Measurements from ENCODE around the gene SPACDR.

SPACDR gene

DNA sequence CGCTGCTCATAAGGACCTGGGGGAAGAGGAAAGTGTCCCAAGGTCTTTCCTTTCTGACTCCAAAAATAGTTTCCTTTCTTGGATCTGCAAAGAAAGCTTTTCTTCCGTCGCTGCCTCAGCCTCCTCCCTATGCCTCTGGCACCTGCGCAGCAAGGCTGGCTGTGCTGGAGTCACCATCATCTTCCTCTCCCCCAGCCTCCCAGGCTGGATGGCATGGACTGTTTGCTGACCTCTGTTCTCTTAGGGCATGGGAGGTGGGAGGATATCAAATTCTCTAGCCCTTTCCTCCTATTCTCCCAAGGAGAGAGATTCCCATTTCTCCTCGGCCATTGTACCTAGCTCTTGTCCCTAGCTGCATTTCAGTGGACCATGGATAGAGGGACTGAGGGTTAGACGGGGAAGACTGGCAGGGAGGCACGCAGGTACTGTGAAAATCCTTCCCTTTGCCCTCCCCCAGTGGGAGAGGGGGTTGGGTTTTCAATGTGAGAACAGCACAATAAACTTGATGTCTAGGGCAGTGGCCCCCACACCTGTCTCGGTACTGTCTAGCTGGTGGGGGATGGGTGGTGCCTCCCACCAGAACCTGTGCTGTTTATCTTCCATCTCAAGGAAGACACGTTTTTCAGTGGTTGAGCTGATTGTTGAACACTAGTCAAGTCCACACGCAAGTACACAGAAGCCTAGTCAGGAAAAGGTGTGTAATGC, 30.3 kb downstream of the SPACDR start:
- DNase-seq: no peak

DNA sequence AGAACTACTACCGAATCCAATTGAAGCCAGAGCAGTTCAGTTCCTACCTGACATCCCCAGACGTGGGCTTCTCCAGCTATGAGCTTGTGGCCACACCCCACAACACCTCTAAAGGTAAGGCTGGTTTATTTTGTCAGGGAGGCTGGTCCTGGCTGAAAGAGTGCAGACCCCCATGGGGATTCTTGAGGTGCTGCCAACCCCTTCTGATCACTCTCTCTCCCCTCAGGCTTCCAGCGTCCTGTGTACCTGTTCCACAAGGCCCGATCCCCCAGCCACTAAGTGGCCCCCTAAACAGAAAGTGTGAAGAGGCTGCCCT, 30.8 kb downstream of the SPACDR start:
- no peak for DNase-seq

DNA sequence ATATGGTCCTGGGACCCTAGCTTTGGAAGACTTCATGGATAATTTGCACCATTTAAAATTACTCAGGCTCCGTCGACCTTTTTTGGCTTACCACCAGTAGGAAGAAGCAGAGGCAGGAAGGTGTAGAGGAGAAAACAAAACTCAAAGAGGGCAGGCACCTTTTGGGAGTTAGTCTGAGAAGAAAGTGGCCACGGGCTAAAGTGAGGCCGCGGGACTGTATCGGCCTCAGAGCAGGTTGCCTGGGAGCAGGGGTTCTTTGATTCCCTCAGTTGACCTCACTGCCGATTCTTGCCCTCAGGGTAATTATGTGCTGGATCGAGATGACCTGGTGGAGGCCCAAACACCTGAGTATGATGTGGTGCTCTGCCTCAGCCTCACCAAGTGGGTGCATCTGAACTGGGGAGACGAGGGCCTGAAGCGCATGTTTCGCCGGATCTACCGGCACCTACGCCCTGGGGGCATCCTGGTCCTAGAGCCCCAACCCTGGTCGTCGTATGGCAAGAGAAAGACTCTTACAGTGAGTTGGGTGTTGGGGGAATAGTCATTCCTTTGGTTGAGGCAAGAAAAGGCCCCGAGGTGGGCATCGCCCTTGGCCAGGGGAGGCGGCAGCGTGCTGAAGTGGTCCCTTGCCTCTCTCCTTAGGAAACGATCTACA, 31.3 kb downstream of the SPACDR start:
- no peak for DNase-seq

DNA sequence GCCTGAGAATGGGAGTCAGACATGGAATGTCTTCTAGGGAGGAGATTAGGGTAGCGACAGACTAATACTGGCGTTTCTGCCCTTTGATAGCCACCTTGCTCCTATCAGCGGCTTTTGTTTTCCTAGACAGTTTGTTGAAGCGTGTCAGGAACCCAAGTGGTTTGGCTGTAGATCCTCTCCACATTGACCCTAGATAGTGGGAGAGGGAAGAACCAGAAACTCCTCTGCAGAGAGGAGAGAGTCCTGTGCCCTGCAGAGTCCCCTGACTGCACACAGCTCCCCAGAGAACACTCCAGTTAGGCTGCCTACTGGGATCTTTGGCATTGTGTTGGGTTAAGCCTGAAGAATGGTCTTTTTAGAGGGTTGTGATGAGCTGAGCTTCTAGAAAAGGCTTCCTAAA, 32.0 kb downstream of the SPACDR start:
- DNase-seq: no peak

DNA sequence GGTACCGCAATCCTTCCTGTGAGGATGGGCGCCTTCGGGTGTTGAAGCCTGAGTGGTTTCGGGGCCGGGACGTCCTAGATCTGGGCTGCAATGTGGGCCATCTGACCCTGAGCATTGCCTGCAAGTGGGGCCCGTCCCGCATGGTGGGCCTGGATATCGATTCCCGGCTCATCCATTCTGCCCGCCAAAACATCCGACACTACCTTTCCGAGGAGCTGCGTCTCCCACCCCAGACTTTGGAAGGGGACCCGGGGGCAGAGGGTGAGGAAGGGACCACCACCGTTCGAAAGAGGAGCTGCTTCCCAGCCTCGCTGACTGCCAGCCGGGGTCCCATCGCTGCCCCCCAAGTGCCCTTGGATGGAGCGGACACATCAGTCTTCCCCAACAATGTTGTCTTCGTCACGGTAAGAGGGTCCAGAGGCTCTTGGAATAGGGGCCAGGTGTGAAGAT, 32.7 kb downstream of the SPACDR start:
- DNase-seq: no peak

DNA sequence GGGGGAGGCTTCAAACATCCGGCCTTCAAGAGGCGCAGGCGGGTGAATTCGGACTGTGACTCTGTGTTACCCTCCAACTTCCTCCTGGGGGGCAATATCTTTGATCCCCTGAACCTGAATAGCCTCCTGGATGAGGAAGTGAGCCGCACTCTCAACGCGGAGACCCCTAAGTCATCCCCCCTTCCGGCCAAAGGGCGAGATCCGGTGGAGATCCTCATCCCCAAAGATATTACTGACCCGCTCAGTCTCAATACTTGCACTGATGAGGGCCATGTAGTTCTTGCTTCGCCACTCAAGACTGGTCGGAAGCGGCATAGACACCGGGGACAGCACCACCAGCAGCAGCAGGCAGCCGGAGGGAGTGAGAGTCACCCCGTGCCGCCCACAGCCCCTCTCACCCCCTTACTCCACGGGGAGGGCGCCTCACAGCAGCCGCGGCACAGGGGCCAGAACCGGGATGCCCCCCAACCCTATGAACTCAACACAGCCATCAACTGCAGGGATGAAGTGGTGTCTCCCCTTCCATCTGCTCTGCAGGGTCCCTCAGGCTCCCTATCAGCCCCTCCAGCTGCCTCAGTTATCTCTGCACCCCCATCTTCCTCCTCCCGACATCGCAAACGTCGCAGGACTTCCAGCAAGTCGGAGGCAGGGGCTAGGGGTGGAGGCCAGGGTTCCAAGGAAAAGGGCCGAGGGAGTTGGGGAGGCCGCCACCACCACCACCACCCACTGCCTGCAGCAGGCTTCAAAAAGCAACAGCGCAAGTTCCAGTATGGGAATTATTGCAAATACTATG, 33.4 kb downstream of the SPACDR start:
- no peak for DNase-seq

DNA sequence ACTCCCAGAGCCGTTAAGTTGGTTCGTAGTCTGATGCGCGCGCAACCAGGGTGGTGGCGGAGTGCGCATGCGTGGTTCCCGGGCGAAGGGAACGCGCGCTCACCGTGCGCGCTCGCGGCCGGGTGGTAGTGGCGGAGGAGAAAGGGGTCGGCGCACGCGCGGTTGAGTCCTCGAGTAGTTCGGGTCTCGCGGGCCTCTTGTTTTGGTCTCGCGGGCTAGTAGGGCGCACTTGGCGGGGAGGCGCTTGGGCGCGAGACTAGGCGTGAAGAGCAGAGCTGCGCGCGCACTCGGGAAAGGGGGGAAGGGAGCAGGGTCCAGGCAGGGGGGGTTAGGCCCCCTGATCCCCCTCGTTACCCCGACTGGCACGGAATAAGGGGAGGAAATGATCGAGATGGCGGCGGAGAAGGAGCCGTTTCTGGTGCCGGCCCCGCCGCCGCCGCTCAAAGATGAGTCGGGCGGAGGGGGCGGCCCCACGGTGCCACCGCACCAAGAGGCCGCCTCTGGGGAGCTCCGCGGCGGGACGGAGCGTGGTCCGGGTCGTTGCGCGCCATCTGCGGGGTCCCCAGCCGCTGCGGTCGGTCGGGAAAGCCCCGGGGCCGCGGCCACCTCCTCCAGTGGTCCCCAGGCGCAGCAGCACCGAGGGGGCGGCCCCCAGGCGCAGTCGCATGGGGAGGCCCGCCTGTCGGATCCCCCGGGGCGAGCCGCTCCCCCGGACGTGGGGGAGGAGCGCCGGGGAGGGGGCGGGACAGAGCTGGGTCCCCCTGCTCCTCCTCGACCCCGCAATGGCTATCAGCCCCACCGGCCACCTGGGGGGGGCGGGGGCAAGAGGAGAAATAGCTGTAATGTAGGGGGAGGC, 34.2 kb downstream of the SPACDR start, which contains the start of gene MEPCE:
TSS of gene MEPCE (plus strand) at position 195 of the 856 bp plus-strand sequence. CDS start at position 383, 188 bp downstream.
- DNase-seq: peak; percentile 93

DNA sequence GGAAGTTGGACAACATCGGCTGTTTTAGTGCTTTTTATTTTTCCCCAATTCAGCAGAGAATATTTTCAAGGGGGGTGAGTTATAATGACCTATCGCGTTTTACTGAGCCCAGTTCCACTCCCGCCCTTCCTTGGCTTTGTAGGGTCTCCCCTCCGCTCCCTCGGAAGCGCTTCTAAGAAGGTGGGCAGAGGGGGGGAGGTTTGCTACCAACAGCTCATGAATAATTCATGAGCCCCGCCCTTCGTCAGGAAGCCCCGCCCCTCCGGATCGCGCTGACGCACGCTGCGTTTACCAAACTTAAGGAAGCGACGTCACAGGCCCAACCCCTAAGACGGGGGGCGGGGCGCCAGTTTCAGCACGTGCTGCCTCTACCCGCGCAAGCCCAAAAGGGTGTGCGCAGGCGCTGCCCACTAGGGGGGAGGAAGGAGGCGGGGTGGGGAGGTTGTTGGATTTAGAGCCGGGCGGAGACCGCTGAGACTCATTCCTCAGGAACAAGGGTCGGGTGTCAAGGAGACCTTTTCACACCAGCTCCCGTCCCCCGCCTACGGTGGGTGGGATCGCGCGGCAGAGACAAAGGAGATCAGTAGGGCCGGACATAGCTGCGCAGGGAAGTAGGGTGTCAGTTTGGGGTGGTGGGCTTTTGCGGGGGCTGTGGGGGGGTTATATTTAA, 35.0 kb downstream of the SPACDR start:
- peak; percentile 99 for DNase-seq

DNA sequence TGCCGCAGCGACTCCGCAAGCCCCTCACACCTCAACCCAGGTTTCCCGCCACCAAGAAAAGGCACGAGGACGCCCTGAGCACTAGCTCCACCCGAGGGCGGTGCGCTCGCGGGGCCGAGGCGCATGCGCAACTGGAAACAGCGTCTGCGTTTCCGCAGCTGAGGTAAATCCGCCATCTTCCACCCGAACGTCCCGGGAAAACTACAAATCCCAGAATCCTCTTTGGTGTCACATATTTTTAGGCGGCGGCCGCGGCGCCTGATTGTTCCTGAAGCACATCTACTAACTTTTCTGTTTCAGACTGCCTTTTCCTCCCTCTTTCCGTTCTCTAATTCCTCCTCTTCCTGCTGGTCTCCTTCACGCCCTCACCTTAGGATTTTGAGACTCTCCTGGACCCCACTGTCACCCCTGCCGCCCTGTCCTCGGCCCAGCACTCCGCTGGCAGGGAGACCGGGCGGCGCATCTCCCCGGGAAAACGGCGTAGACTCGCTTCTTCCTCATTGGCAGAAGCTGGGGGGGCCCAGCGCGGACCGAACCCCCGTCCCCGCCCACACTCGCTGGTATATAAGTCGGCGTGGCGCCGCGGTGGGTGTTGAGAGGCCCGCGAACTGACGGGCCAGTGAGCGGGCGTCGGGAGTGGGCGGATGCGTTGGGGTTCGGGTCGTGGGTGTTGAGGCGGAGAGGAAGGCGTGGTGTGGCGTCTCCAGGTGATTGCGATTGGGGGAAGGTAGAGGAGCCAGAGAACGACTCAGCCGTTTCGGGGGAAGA, 35.7 kb downstream of the SPACDR start, which contains the start of gene ZCWPW1:
TSS of gene ZCWPW1 (minus strand) at position 505 of the 768 bp plus-strand sequence. CDS start 8,054 bp downstream, outside the sequence.
- peak; percentile 94 for DNase-seq

DNA sequence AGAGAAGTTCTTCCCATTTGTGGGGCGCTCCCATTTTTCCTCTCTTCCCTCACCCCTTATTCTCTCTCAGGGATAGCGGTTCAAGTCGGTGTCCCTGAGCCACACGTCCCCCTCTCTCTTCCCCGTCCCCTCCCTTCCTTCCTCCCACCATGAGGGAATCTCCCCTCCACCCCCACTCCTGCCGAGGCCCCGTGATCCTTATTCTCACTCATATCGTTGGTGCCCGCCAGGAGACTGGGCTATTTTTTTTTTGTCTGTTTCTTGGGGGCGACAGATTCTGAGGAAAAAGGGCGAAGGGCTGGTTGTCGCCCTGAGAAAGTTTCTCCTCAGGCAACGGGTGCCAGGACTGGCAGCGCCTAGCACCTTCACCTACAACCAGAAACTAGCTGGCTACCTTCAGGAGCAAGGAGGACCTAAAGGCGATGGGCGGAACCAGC, 36.3 kb downstream of the SPACDR start:
- no peak for DNase-seq

DNA sequence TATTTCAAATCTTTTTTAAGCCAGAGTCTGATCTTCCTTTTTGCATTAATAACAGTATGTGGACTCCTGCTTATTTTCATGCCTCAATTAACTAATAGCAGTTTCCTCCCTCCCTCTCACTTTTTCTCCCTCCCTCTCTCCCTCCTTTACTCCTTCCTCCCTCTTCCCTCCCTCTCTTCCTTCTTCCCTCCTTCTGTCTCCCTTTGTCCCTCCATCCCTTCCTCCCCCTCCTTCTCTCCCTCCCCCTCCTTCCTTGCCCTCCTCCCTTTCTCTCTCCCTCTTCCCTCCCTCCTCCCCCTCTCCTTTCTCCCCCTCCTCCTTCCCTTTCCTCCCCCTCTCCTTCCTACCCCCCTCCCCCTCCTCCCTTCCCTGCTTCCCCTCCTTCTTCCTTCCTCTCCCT, 37.5 kb downstream of the SPACDR start:
- no peak for DNase-seq

DNA sequence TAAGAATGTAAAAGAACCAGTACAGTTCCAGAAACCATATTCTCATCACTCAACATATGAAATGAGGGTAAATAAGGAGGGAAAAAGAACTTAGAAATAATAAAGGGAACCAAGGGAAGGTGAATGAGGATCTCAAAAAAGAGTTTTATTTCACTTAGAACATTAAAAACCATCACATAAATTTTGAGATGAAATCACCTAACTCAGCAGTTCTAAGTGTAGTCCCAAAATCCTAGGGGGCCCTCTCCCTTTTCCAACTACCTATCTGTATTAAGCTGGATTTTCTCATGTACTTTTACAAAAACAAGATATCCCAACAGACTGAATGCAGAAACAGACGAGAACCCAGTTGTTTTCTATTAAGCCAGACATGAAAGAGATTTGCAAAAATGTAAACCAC, 38.7 kb downstream of the SPACDR start:
- DNase-seq: no peak

DNA sequence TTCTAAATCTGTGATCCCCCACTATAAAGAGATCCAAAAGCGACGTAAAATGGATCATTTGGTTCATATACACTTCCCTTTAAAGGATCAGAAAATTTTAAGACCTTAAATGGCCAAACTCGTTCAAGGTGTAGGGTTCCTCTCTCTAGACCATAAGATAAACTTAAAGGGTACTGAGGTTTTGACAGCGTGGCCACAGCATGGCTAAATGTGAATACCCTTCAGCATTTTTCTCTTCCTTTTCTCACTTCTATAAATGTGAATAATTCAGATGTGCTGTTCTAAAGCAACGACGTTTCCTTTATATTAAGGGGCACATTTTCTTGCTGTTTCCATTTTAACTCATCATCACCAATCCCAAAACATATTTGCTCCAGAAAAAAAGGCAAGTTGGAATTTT, 40.7 kb downstream of the SPACDR start:
- no peak for DNase-seq

DNA sequence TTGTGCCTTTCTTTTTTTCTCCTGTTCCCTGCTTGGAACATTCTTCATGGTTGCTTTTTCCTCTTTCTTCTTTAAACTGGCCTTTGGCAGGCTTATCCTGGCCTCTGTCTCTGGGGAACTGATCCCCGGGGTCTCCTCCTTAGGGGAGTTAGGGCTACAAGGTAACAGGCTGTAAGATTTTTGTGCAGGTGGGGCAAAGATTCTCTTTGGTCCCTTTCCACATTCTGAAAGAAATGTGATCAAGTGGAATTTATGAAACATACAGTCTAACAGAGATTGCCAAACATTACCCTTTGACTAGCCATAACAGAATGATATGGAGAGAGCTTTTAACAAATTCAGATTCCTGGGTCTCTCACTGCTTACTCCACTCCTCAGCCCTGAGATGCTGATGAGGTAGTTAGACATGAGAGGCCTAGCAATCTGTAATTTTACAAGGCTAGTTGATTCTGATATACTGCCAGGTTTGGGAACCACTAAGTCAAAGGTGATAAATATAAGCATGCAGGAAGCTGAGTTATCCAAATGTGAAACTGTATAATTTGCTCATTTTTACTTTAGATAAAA, 44.3 kb downstream of the SPACDR start:
- no peak for DNase-seq

DNA sequence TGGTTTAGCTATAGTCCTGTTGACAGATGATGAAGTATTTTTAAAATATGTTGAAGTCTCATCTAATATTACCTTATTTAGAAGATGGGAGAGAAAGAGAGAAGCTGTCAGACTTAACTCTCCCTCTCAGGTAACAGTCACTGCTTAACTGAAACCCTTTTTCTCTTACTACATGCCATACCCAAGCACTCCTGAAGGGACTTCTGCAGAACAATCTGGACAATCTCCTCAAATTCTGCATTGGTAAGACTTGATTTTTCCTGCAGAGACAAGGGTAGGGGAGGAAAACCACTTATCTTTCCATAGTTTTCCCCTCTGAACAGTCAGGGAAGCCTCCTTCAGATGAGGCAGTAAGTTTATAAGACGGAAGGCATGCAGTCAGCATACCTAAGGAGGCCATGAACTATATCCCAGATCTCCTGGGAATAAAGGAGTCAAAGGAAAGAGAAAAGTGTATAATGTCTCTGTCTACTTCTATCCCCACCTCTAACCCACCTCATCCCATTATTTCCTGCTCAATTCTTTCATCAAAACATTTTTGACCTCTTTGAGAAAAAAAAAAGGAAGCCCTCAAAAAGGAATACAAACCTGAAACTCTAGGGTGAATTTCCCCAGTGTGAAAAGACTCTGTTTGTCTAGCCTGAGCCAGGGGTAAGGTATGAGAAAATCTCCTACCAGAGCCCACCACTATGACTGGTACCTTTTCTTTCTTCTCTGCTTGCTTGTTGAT, 45.0 kb downstream of the SPACDR start:
- DNase-seq: no peak

DNA sequence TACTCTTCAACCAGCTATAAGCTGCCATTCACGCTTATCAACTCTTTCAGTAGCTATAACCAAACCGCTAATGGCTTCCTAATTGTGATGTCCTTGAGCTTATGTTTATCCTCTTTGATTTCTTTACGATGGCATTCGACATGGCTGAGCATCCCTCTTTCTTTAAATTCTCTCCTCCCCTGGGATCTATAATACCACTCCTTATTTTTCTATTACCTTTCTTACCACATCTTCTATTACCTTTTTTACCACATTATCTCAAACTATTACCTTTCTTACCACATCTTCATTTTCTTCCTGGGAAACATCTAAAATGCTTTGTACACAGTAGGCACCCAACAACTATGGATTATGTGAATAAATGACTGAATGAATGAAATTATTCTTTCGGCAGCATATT, 48.6 kb downstream of the SPACDR start:
- DNase-seq: no peak

DNA sequence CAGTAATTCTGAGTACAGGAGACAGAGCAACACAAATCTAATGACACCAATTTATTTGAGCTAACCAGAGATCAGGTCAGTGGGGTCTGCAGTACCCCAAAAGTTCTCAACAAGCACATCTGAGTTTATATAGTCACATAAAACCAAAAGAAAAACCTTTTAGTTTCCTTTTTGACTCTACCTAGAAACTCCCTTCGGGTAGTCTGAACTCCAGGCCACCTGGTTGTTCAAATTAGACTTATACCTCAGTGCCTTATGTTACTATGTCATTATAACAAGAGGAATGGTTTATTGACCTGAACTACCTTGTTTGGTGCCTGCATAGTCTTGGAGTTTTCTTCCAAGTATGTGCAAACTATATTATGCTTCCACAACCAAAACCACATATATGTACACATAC, 50.2 kb downstream of the SPACDR start:
- DNase-seq: no peak

DNA sequence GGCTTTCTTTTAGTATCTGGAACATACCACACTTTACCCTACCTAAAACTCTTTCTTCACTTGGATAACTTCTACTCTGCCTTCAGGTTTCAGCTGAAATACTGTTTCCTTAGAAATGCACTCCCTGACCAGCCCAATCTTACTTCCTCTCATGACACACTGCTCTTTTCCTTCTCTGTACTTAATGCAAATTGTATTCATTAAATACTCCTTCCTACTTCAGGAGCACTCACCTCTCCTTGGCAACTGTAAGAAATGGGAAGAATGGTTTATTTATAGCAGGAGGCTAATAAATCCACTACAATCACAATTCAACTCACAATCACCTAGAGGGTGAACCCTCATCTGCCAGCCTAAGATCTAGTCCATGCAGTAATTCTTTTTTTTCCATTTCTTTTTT, 50.7 kb downstream of the SPACDR start:
- DNase-seq: no peak

DNA sequence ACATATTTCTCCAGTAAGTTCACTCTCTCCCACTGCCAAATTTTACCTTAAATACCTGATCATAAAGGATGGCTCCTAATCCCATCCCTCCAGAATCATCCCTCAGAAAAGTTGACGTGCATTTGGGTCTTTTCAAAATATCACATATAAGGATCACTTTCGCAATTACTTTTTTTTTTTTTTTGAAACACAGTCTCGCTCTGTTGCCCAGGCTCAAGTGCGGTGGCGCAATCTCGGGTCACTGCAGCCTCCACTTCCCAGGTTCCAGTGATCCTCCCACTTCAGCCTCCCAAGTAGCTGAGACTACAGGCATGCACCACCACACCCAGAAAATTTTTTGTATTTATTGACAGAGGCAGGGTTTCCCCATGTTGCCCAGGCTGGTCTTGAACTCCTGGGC, 53.0 kb downstream of the SPACDR start:
- no peak for DNase-seq

All from midbrain (tissue), 1 donor.